HG02973 (cell line): ENCODE measurements around the gene RINL.

Experiments used
- ATAC-seq: cut with Tn5 transposase; IDR thresholded peaks from one replicate; pipeline ENCODE4 v1.9.1; 2021; ENCODE audit warnings: moderate library complexity; ENCODE audit not compliant: unreplicated experiment

Gene RINL, protein sequence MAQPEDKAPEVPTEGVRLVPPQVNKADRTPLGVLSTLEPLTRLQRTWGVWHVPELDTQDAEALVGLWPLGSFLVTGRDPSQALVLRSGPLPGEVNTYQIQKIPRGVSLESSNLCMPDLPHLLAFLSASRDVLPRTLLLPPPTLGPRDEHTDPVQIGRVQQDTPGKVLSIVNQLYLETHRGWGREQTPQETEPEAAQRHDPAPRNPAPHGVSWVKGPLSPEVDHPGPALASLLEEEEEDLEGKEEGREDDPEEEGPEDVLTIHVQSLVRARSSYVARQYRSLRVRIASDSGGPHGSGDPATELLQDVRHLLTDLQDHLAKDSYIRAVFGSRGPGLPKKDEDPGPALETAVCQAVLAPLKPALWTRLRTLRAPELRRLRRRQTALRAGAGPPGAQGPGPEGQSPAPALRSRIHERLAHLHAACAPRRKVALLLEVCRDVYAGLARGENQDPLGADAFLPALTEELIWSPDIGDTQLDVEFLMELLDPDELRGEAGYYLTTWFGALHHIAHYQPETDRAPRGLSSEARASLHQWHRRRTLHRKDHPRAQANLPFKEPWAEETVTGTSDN

DNA sequence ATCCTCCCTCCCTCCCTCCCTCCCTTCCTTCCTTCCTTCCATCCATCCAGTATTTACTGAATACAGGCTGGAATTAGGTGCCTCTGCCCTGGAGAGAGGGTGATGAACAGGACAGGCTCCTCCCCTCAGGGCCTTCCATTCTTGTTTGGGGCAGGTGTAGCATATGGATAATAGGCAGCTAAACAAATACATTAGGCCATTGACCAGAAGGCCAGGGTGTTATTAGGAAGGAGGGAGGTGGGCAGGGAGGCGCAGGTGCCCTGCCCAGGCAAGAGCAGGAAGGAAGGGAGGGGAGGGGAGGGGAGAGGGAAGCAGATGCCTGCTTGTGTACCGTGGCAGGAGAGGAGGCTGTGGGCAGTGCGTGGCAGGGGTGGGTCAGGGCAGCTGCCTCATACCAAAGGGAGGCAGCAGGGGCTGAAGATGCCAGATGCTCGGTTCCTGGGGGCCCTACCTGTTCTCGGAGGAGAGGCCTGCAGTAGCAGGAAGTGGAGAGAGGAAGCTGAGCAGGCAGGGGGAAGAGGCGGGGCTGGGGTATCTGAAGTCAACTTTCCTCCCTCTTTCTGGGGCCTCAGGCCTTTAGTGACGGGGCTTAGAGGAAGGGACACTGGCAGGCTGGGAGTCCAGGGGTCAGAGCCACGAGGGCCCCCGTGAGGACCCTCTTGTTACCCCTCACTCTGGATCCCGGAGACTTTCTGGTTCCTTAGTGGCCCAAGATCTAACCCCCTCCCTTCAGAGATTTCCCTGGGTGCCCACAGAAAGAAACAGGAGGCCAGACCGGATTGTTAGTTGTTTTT lies at the start of gene RINL:
RINL (minus strand) TSS at position 495 of the 794 bp plus-strand sequence. CDS start 1,533 bp downstream, outside the sequence.
- ATAC-seq = no peak

DNA sequence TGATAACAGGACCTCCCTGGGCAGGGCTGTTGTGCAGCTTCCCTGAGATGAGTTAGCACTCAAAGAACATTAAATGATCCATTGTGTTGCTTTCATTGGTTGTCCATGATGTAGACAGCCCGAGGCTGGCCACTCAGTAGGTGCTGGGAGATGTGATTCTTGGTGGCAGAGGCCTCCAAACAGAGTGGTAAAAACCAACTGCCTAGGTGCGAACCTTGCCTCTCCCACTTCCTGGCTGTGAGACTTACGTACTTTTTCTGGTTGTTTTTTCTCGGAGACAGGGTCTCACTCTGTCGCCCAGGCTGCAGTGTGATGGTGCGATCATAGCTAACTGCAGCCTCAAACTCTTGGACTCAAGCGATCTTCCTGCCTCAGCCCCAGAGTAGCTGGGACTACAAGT lies 46.3 kb upstream of the RINL start:
- ATAC-seq = no peak

GRCh38 chr19:38922482-38922881 lies 44.4 kb upstream of the RINL start:
- no peak for ATAC-seq

GRCh38 chr19:38921420-38922274 lies 43.6 kb upstream of the RINL start:
- no peak for ATAC-seq

DNA sequence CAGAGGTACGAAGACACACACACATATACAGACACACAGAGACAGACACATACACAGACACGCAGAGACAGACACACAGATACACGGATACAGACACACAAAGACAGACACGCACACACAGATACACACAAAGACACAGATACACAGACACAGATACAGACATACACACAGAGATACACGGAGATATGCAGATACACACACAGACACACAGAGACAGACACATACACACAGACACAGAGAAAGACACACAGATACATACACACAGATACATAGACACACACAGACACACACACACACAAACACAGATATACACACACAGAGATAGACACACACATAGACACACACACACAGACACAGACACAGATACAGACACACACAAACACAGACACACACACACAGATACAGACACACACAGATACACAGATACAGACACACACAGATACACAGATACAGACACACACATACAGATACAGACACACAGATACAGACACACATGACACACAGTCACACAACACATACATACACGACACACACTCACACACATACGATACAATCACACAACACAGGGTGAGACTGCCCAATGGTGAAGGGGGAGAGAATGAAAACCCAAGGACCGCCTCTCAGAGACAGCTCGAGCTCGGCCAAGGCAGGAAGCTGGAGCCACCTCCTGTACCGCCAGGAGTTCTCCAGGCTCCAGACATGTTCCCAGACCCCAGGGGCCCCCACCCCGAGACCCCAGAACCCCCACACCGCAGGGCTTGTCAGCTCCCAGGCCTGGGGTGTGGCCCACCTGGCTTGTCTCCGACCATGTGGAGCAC lies 42.7 kb upstream of the RINL start:
- ATAC-seq = no peak

GRCh38 chr19:38919837-38920601 lies 41.9 kb upstream of the RINL start:
- ATAC-seq = no peak

DNA sequence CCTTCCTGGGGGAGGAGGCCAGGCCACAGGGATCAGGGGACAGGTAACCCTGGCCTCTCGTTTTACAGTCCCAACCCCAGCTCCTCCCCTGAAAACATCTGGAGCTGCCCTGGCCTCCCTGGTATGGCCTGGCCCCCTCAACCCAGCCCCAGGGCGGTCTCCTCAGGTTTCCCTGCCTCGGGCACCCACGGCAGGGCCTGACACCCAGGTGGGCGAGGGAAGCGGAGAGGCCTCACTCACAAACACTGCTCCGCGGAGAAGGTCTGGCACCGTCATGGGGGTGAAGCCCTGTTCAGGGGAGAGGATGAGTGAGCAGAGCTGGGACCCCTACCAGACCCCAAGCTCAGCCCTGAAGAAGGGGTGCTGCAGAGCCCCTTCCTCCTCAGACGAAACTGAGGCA lies 40.5 kb upstream of the RINL start:
- no peak for ATAC-seq

DNA sequence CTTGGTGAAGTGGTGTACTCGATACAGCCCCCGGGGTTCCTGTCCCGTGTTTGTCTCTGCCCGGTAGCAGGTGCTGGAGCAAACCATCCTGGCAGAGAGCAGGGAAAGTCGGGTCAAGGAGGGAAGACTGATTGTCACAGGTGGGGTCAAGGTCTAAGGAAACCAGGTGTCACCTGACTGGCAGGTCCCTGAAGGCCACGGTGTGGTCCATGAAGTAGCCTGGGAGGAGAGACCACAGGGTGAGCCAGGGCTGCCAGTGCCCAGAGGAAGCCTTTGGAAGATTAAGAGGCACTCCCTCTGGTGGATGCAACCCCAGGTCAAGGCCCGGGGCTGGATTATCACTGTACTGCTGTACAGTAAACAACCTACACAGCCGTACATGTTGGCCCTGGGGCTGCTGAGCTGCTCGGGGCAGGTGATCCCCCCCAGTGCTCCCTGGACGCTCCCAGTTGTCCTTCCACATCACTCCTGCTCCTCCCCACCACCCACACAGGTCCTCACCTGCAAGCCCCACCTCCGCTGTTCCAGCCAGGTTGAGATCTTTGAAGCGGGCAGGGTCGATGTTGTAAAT lies 39.9 kb upstream of the RINL start:
- no peak for ATAC-seq

- ATAC-seq = no peak
Observed at GRCh38 chr19:38917516-38917915, 39.4 kb upstream of the RINL start.

DNA sequence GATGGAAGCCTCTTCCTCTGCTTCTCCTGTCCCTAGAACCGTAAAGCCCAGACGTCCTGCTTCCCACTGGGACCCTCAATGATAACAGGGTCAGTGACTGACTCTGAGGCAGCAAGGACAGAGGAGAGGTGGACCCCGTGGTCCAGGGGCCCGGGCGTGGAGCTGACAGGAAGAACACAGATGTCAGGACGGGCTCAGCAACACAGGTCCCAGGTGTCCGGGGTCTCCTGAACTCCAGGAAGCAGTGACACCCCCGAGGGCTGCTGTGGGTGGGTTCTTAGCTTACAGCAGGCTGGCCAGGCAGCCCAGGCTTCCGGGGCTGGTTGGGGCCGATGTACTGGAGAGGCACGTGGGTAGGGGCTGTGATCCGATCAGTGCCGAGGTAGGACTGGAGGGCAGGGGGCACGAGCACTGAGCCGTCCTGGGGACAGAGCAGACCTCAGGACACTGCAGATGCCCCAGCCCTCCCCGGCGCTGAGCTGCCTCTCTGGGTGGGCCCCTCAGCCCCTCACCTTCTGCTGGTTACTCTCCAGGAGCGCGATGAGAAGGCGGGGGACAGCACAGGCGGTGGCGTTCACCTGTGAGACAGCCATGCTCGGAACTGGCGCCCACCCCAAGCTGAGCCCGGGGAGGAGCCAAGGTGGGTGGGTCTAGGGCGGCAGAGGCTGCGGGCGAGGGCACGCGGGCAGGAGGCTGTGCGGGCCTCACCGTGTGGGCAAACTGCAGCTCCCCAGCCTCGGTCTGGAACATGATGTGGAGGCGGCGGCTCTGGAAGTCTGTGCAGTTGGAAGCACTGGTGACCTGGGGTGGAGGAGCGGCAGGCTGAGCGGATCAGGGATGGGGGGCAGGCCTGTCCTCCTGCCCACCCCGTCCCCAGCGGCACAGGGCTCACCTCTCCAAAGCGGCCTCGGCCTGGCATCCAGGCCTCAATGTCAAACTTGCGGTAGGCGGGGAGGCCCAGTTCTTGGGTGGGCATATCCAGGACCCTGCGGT lies 37.5 kb upstream of the RINL start:
- ATAC-seq = no peak

GRCh38 chr19:38913958-38914357 lies 35.9 kb upstream of the RINL start:
- ATAC-seq = no peak

DNA sequence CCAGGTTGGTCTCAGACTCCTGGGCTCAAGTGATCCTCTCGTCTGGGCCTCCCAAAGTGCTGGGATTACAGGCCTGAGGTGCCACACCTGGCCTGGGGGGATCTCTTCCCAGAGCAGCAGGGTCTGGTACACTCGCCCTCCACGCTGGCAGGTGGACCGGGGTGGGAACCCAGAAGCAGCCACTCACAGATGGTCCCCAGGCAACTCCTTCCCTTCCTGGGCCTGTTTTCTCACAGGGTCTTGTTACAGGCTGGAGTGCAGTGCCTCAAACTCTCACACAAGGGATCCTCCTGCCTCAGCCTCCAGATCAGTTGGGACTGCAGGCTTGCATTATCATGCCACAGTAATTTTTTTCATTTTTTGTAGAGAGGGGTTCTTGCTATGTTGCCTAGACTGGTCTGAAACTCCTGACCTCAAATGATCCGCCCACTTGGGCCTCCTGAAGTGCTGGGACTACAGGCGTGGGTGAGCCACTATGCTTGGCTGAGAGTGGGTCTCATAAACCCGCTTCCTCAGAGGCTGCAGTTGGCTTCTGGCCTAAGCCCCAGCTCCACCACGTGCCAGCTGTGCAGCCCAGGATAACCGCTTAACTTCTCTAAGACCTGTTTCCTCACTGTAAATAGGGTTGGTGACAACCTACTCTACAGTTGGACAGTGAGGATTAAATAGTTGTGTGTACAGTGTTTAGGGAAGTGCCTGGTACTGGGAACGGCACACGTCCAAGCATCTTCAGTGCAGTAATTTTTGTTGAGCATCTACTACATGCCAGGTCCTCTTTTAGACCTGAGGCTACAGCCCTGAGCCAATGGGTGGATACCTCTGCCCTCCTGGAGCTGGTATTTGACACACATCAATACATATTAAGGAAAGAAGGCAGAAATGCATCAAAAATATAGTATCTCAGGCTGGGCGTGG lies 34.8 kb upstream of the RINL start:
- ATAC-seq = no peak

GRCh38 chr19:38911388-38912001 lies 33.4 kb upstream of the RINL start:
- no peak for ATAC-seq

- ATAC-seq = no peak
Observed at GRCh38 chr19:38910488-38910887, 32.4 kb upstream of the RINL start.

DNA sequence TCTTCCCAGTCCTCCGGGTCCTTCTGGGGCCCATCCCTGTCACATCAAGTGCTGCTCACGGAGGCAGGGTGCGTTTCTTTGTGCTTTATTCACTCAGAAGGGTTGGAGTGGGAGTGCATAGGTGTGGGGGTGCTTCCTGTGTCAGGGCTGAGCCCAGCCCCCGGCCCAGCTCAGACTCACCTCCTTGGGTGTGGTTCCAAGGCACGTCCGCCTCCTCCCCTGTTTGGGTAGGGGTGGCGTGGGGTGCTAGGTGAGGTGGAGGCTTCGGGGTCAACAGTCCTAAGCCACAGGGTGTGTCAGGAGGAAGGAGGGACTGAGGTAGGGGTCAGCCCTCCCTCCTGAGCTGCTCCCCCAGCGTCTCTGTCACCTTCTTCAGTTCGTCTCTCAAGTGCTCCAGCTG lies 30.8 kb upstream of the RINL start:
- no peak for ATAC-seq

- no peak for ATAC-seq
Observed at GRCh38 chr19:38907670-38908069, 29.6 kb upstream of the RINL start.
